Subcutaneous preadipocyte (primary cell): ENCODE data around the gene GSG1. TPM values are rescaled to one million over a fixed set of nuclear protein-coding genes. Genes with fewer than 3 reads are reported as not detected.

Experiments used
- total RNA-seq: library from RNA; depleted of rRNA; stranded (reverse); fragments of >200 nt; gene quantifications from 2 replicates; pipeline ENCODE4 v1.2.3, GENCODE V29; 2012

GSG1 gene
- total RNA-seq = 1.6 and 2.9 TPM in 2 replicates

GRCh38 chr12:13103391-13104033 lies at the start of gene GSG1:
GSG1 (minus strand) TSS chr12:13103667; CDS start chr12:13103512, 155 bp downstream.

GRCh38 chr12:13044002-13044905 lies 59.2 kb downstream of the GSG1 start, which contains the start of gene FAM234B:
FAM234B (plus strand) TSS chr12:13044381; CDS start chr12:13044404, 23 bp downstream.

Other genes starting within 250 kb of the GSG1 start
- gene GPRC5A, start 212.1 kb downstream of the GSG1 start, total RNA-seq = 4.0 and 13.9 TPM in 2 replicates
- not detected in 2 replicates for gene GPRC5D, start 151.5 kb downstream of the GSG1 start, total RNA-seq
- 14.3 and 14.7 TPM in 2 replicates for gene HEBP1, start 103.4 kb downstream of the GSG1 start, total RNA-seq
- gene FAM234B, start 59.3 kb downstream of the GSG1 start, total RNA-seq = 11.3 and 11.4 TPM in 2 replicates
- 198 and 210 TPM in 2 replicates for gene EMP1, start 93.1 kb upstream of the GSG1 start, total RNA-seq